ENCODE results near the gene CPT1A. TPM values are rescaled to one million over a fixed set of nuclear protein-coding genes. Genes with fewer than 3 reads are reported as not detected.

The CPT1A gene
- total RNA-seq, 1 donor from 2014 or later: 56.1 TPM

DNA sequence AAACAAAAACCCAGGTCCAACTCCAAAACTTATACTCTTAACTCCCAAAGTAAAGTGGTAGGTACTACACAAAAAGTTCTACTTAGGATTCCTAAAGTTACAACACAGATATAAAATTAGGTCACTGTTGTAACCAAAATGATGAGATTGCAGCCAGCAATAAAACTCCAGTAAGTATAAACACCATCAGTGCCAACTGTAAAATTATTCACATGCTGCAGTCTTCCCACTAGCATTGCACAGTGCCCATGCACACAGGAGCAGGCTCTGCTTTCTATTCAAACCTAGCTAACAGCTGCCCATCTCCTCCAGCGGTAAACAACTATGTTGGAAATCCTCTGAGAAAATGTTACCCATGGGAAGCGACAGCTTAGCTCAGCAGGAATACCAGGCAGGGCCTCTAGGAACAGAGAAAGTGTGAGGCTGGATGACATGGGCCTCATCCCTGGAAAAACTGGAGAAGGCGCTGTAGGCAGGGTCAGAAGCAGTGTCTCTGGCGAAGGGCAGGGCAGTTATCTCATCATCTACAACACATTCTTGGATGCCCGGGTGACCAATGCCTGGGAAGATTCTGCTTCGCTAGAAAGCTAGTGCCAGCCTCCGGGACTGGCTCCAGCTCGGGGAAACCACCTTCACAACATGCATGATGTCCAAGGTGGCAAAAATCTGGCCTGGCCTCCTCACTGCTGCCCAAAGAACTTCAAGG, 9.1 kb downstream of the CPT1A start:
- intact Hi-C loops (cut with micrococcal nuclease): no loop called here

DNA sequence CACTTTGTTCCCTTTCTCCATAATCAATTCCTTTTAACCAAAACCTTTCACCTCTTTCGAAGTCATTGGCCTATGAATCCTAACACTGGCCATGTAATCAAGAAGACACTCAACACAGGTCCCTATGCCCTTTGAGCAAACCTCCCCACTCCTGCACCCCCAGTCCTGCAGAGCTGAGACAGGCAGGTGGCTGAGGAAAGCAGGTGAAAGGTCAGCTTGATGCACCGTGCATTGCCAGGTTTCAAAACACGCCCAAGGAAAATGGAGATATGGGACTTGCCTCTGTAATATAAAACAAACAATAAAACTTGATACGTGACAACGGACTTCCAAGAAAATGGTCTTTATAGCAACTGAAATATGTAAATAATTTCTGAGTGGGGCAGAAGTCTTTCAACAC, 10.6 kb downstream of the CPT1A start:
- intact Hi-C loops (cut with micrococcal nuclease): no loop called here

DNA sequence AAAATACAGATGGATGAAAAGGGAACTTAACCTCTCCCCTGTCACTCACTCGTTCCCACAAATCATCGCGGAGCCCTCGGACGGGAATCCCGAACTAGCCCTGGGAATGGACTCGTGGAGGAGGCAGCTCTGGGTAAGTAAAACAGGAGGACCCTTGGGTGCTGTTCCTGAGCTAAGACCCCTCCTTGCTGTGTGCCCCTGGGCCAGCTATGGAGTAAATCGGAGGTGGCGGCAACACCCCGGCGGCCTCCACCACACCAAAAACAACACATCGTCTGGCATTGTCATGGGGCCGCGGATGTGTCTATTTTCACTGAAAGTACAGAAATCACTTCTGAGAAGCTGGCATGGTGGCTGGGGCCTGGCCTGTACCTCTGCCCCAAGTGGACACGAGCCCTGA, 12.1 kb downstream of the CPT1A start:
- intact Hi-C loops (cut with micrococcal nuclease): no loop called here

DNA sequence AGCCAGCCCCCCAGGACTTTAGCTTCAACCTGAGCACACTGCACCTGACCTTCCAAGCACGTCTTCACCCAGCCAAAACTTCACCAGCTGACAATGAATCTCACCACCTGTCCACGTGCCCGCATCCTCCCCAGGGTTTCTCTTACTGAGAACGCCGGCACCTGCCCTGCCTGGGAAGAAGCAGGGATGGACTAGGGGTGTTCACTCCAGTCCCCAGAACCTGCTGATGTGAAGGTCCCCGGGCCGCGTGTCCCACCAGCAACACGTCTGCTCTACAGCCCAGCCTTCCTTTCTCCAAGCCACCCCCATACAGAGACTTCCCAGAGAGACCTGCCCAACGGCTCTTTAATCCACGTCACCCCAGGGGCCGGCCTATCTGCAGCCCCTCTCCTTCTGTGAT, 12.8 kb downstream of the CPT1A start:
- intact Hi-C loops (cut with micrococcal nuclease): no loop called here

DNA sequence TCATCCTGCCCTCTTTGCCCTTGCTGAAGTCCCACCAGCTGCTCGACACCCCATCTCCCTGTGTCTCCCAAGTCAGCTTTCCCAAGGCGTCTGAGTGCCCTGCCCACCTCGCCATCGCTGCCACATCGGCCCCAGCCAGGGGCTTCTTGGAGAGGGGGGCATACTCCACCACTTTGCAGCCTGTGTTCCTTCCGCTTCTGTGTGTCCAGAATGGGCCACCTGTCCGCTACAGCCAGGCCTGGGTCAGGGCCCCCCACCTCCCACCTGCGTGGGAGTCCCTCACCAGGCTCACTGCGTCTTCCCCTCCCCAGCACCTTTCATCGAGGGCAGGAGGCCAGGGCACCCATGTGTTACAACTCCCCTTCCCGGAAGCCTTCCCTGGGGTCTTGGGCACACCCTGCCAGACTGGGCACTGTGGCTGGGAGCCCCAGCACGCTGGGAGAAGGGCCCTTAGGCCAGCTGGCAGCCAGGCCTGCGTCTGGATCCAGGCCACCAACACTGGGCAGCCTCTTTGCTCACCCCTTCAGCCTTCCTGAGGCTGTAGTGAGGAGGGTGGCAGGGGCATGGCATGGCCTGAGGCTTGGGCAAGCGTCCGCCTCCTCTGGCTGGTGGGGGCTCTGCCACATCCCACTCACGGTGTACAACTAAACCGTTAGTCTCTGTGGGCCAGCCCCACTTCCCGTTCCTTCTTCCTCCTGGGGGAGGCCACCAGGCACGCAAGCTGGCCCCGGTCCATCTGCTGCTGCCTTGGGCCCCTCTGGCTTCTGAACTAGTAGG, 13.4 kb downstream of the CPT1A start:
- intact Hi-C loops (cut with micrococcal nuclease): no loop called here

DNA sequence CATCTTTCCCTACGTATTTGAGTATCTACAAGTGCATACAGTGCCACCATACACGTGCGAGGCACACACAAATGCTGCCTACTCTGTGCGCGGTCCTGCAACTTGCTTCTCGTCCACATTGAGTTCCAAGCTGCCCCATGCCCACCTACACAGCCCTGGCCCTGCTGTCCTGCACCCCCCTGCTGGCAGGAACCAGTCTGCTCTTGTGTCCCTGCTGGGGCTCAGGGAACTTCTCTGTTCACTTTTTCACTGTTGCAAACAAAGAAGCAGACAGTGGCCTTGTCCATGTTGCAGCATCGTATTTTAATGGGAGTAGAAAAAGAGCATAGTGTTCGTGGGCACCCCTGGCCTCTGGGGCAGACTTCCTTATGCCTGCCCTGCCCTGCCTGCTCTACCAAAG, 14.0 kb downstream of the CPT1A start:
- intact Hi-C loops (cut with micrococcal nuclease): no loop called here

DNA sequence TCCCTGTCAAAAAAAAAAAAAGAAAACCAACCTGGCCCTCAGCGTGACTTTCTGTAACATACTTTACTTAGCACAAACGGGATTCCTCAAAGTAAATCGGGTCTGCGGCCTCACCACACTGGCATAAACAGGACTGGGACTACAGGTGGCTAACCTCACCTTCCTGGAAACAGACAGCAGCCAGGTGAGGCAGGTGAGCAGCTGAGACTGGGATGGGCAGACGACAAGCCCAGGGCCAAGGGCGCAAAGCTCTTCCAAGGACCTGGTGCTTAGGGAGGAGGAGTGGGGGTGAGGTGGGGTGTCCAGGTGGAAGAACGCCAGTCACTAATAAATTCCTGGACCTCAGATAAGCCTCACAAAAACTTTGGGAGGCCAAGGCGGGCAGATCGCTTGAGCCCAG, 15.0 kb downstream of the CPT1A start:
- intact Hi-C loops (cut with micrococcal nuclease): no loop called here

DNA sequence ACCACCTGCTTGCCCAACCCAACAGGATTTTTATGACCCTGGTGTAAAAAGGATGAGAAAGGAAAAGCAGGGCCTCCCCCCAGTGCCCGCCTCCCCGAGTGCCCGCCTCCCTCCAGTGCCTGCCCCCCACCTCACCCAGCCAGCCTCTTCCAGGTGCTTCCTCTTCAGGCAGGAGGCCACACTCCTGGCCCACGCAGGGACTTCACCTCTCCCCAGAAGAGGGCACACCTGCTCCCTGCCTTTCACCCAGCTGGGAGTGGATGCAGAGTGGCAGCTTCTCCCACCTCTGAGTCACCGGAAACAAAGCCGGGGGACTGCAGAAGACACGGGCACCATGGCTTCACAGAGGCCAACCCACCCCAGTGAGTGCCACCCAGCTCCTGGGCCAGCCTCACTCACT, 16.1 kb downstream of the CPT1A start:
- intact Hi-C loops (cut with micrococcal nuclease): no loop called here

DNA sequence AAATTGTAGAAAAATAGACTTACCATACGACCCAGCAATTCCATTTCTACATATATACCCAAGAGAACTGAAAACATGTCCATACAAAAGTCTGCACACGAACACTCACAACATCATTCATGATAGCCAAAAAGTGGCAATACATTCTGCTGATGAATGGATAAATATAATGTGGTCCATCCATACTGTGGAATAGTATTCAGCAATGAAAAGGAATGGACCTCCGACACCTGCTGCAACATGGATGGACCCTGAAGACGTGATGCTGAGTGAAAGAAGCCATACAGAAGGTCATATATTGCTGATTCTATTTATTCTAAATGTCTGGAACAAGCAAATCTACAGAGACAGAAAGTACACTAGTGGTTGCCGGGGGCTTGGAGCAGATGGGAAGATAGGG, 19.2 kb downstream of the CPT1A start:
- intact Hi-C loops (cut with micrococcal nuclease): no loop called here

DNA sequence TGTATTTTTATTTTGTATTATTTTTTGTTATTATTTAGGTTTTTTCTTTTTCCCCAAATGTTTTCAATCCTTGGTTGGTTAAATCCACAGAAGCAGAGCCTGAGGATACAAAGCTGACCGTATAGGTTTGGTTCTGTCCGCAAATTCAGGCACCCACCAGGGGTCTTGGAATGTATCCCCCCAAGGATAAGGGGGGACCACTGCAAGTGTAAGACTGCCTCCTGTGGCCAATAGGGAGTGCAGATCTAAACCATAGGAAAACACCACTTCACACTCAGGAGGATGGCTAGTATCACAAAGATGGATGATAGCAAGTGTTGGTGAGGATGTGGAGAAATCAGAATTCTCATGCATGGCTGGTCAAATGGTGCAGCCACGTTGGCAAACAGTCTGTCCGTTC, 20.0 kb downstream of the CPT1A start:
- intact Hi-C loops (cut with micrococcal nuclease): no loop called here

DNA sequence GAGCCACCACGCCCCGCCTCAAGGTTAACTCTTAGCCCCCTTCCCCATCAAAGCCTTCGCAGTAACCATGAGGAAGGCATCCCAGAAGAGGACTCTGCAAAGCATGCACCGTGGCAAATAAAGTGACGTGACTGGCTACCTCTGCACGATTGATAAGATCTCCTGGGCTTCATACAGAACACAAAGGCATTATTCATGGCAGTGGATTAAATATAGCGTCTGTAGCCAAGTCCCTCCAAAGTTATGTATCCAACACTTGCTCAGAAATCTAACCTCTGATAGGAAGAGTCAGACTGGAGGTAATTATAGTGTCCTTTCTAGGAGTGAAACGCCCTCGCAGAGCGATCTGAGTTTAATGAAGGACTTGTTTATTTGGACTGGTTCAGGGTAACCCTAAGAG, 22.4 kb downstream of the CPT1A start:
- intact Hi-C loops (cut with micrococcal nuclease): no loop called here

DNA sequence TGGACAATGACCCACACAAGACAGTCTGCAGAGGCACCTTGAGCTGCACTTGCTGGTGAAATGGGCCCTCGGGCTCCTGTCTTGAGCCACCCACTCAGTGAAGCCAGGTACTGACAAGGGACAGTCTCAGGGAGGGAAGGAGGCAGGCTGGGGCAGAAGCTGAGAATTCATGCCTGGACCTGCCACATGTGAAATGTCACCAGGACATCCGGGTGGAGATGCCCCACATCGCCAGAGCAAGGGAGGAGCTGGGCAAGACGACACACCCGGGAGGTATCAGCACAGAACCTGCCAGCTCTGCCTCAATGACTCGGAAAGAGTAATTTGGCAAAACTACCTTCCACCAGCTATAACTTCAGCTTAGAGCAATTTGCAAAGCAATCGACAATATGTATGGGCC, 23.5 kb downstream of the CPT1A start:
- intact Hi-C loops (cut with micrococcal nuclease): no loop called here

DNA sequence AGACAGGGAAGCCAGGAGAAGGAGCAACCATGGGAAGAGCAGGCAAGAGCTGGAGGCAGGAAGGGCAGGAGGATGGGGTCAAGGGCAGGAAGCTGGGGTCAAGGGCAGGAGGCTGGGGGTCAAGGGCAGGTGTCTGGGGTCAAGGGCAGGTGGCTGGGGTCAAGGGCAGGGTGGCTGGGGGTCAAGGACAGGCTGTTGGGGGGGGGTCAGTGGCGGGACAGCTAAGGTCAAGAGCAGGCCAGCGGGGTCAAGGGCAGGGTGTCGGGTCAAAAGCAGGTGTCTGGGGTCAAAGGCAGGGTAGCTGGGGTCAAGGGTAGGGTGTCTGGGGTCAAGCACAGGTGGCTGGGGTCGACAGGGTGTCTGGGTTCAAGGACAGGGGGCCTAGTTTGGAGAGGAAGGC, 24.2 kb downstream of the CPT1A start:
- intact Hi-C loops (cut with micrococcal nuclease): no loop called here

DNA sequence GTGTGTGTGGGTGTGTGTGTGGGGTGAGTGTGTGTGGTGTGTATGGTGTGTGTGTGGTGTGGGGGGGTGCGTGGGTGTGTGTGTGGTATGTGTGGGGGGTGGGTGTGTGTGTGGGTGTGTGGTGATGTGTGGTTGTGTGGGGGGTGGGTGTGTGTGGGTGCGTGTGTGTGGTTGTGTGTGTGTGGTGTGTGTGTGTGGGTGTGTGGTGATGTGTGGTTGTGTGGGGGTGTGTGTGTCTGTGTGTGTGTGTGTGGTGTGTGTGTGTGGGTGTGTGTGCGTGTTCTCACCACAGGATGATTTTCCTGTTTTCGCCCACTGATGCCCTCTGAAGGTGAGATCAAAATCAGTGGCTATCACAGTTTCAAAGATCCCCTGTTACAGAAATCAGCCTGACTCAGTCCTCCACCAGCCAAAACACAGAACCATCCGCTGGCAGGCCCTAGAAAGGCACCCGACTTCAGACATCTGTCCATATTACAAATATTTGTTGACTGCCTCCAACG, 24.7 kb downstream of the CPT1A start:
- intact Hi-C loops (cut with micrococcal nuclease): no loop called here

DNA sequence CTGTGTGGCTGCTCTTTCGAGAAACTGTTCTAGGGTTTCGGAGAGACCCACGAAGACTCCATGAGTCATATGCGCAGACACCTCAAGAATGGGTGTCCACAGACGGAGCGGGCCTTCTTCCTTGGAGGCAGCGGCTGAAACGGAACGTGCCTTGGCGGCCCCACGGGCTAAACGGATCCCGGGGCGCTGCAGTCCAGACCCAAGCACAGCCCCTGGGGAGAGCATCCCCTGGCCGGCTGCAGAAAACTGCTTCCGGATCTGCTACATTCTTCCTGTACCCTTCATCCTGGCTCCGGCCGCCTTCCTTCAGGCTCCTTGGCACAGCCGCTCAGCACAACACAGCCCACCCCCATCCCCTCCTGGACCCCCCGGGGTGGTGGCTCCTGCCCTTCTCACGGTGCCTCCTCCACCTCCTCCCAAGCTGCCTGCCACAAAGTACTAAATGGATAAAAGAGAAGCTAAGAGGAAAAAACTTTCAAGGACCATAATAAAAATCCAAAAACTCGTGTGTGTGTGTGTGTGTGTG, 25.4 kb downstream of the CPT1A start:
- intact Hi-C loops (cut with micrococcal nuclease): no loop called here

DNA sequence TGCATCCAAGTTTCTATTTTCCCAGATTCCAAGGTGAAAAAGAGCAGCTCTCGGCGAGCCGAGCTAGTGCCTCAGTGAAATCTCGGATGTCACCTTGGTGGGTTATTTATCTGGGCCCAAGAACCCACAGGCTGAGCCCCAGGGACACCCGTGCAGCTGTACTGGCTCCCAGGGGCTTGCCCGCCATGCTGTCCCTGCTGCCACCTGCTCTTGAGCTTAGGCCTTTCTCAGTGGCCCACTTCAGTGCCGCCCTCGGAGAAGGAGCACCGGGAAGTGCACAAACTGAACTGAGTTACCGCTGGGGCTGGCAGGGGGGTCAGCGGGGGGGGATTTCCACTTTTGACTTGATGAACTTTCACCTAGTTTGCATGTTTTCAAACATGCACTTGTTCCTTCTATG, 27.9 kb downstream of the CPT1A start:
- intact Hi-C loops (cut with micrococcal nuclease): no loop called here

DNA sequence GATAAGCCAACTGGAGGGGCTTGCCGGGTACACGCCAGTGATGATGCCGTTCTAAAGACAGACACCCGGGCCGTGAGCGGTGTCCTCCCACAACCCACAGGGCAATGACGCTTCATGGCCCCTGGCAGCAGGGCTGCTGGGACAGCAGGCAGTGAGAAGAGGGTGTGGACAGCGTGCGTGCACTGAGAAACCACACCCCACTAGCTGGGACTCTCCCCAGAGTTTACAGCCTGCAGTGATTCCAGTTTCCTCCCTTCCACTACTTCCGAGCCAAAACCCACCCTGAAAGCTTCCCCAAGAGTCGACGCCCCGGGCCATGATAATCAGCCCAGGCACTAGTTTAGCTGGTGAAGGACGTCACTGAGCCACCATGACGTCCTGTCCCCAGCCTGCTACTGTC, 29.2 kb downstream of the CPT1A start:
- intact Hi-C loops (cut with micrococcal nuclease): no loop called here

DNA sequence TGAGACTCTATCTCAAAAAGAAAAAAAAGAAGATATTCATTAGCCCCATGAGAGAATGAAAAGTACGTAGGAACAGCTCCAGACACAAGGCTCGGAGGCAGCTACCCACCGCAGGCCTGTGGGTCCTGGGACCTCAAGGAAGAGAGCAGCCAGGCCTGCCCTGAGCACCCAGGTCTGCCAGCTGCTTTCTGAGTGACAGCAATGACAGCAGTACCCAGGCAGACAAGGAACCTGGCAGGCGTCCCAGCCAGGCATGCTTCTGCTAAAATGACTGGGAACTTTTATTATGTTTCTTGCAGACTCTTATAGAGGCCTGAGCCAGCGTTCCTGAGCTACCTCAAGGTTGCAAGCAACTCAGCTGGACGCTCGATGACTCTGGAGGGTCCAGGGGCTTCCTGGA, 31.6 kb downstream of the CPT1A start:
- intact Hi-C loops (cut with micrococcal nuclease): no loop called here

DNA sequence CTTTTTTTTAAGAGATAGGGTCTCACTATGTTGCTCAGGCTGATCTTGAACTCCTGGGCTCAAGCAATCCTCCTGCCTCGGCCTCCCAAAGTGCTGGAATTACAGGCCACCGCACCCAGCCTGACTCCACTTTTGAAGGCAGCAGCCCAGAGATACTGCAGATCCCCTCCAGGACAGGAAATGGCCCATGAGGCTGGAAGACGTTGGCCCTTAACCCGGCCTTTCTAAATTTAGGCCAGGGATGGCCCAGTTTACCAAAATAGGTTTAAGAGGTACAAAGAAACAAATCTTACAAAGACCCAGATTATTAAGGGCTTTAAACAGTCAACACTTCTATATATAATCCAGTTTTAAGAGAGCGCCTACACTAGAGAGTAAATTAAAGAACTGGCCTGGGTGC, 32.2 kb downstream of the CPT1A start:
- intact Hi-C loops (cut with micrococcal nuclease): no loop called here

DNA sequence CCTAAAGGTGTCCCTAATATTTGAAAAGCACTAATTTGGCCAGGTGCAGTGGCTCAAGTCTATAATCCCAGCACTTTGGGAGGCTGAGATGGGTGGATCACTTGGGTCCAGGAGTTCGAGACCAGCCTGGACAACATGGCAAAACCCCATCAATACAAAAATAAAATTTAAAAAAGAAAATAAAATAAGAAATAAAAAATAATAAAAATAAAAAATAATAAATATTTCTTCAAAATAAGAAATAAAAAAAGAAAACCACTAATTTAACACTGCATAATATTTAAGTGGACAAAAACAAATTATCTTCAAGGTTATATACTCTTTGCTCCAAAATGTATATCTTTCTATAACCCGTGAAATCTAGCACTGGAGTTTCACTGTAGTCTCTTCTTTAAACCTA, 32.9 kb downstream of the CPT1A start:
- intact Hi-C loops (cut with micrococcal nuclease): no loop called here

DNA sequence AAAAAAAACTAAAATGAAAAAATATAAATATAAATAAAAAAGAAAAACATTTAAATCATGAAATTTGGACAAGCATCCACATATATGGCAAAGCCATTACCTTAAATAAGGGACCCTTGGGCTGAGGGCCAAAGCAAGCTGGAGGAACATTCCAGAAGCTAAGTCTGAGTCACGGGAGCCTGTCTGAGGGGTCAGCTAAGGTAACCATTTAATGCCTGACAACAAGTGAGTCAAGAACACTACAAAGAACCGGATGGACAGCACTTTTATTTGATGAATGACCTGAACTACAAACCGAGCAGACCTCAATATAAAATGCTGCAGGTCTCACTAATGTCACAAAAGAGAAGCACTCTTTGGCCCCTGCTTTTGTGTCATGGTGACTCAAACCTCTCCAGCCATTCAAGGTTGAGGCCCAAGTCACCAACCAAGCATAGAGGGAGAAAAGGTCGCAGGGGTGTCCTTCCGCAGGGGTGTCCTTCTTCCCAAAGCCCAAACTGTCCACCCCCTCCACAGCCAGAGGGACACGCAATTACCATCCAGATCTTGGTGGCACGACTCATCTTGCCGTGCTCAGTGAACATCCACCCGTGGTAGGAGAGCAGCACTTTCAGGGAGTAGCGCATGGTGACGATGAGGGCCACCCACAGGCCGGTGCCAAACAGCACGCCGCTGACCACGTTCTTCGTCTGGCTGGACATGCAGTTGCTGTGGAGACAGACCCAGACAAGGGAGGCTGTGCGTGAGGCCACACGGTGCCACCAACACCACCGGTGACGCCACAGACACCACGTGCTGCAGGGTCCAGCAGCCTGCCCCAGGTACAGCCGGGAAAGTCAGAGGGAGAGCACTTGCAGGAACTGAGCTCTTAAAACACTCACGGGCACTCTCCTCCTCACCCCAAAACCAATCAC, 34.5 kb downstream of the CPT1A start:
- intact Hi-C loops (cut with micrococcal nuclease): no loop called here

DNA sequence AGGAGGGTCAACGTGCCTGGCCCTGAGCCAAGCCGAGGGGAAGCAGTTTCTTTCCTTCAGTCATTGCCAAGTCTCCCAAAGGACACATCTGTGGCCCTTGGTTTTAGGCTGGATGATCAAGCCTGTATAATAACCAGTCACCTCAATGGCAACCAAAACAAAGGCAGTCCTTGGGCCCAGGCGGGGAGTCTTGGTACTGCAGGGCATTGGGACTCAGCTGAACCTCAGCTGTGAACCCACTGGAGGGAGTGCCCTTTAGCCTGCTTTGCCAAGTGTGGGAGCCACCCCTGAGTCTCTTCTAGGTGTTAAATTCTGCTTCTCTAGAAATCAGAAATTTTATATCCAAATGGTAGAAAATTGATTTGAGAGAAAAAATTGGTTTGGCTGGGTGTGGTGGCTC, 36.9 kb downstream of the CPT1A start:
- intact Hi-C loops (cut with micrococcal nuclease): no loop called here

All from T-helper 2 cell treated with Interferon-gamma antibody and Interleukin-4, amounts not matched to agents 100 ng/mL and 5 ng/mL, for 36 hours (primary cell).